GM18508 (cell line): ENCODE measurements around the gene OMP.

Experiments used
- ATAC-seq: cut with Tn5 transposase; IDR thresholded peaks from one replicate; pipeline ENCODE4 v1.9.1; 2021; ENCODE audit warnings: moderate number of reproducible peaks; ENCODE audit not compliant: insufficient read depth, unreplicated experiment

The OMP gene

DNA sequence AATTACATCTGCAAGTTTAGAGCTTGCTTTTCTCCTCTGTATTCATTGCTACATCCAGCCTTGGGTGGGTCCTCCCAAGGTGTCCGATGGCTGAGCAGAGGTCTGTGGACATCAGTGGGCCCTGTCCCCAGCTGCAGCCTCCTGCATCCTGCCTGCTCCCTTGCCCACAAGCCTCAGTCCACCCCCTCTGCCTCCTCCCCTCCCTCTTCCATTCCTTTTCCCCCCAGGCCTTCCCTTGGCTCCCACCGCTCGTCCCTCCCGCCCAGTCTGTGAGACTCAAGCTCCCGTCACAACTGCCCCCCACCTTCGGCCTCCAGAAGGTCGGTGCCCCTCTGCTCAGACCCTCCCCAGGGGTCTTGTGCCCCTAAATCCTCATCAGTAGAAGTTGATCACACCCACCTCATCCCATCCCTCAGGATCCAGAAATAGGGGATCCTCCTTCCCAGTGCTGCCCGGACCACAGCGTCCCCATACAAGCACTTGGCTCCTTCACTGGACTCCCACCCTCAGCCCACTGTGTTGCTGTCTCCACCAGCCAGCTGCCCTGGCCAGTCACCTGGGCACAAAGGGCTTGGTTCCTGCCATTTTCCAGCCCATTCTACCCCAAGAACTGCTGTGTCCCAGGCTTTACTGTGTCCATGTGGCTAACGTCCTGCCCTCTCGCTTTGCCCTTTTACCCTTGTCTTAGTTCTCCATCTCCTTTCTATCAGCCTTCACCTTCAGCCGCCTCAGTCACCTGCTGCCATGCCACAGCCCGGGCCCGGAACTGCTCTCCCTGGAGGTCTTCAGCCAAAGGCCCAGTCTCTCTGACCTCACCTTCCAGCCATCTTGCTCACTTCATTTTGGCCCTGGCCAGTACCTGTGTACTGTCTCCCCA is 2.2 kb upstream of the OMP start:
- no peak for ATAC-seq

GRCh38 chr11:77101043-77101537 is 1.6 kb upstream of the OMP start:
- no peak for ATAC-seq

- ATAC-seq = no peak
Observed at GRCh38 chr11:77103319-77103718, 679 bp downstream of the OMP start.

DNA sequence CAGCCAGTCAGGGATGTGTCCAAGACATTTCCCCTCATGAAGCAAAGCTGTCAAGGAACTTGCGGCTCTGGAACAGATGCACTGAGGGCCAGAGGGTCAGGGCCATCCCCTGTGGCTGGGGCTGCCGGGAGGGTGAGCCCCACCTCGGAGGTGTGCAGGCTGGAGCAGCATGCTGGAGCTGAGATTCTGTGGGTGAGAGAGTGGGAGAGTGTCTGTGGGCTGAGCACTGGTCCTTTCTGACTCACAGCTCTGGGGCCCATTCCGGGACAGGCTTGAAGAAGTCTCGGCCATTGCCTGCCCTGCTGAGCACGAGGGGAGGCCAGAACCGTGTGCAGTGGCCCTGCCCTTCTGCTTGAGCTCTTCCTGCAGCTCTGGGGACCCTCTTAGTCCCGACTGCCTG is 2.1 kb downstream of the OMP start:
- ATAC-seq = no peak

DNA sequence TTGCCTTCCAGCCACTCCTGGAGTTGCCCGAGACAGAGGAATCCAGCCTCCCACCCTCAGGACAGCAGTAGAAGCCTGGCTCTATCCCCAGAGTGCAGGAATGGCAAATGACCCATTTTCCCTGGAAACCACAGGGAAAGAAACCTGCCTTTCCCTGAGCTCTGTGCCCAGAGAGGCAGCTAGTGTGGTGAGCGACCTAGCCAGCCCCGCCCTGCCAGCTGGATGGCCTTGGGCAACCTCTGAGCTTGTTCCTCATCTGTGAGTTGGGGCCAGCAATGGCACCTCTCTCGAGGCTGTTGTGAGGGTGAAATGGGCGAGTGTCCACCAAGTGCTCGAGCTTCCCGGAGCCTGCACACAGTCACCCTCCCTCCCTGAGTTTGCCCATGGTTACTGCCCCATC is 3.7 kb downstream of the OMP start:
- ATAC-seq = no peak

DNA sequence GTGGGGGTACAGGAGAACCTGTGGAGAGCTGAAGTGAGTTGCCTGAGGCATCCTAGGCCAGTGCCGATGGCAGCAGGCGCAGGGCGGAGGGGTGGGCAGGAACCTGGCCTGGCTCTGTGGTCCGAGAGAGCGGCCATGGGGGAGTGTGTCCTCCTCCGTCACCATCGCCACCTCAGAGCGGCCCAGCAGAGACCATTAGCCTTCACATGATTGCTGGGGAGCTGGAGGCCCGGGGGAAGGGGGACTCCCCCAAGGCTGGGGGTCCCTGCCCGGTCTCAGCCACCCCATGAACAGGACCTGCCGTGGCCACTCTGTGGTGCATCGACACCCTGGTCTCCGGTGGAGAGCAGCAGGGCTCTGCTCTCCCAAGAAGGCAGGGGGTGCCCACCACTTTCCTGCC is 4.1 kb downstream of the OMP start:
- no peak for ATAC-seq

DNA sequence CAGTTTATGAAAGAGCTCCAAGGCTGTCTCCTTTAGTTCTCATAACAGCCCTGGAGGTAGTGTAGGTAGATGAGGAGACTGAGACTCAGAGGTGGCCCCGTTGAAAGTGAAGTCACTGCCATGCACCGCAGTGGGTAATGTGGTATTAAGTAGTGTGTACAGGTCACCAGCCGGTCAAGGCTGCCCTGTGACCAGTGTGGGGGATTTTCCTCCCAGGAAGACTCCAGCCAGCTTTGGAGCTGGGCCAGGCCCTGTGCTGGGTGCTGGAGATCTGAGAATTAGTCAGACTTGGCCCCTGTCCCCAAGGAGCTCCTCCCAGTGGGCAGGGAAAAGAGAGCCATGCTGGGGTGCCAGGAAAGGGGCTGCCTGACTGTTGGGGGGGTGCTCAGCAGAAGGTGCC is 5.3 kb downstream of the OMP start:
- no peak for ATAC-seq

DNA sequence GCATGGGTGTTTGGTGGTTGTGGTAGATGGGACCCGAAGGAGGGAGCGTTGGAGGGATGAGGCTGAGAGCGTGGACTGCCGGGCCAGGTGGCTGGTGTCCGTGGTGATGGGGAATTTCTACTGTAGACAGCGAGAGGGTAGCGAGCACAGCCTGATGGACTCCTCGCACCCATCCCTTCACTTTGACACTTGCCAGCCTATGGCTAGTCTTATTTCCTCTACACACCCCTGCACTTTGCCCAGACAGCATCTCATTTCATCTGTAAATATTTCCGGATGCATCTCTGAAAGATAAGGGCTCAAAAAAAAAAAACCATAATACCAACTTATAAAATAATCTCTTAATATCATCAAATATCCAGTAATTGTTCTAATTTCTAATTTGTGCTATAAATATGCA is 5.8 kb downstream of the OMP start:
- no peak for ATAC-seq

DNA sequence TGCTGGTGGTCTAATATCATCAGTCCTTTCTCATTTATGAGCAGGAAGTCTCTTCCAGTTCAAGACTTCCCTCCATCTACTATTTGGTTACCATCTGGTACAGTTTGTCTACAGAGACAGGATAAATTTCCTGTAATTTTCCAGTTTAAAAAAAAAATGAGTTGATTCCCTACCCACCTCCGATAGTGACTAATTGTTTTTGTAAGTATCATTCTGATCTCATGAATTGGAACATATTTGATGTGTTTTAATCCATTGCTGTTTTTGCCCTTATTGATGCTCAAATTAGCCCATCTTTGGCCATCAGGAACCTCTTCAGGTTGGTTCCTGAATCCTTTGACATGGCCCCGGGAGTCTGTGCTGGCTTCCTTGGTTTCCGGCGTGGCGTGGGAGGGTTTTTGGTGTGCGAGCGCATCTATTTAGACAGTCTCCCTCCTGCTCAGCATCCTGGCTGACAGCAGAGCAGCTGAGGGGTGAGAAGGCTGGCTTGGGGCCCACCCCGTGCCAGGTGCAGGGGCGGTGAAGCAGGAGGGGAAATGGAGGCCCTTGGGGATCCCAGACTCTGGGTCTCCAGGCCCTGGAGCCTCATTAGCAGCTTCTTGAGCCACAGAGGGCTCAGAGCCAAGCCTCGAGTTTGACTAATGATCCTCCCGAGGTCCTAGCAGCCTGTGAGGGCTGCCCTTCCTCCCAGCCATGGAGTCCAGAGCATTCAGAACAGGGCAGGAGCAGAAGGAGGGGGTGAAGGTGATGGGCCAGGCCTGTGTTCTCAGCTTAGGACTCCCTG is 6.8 kb downstream of the OMP start:
- no peak for ATAC-seq

DNA sequence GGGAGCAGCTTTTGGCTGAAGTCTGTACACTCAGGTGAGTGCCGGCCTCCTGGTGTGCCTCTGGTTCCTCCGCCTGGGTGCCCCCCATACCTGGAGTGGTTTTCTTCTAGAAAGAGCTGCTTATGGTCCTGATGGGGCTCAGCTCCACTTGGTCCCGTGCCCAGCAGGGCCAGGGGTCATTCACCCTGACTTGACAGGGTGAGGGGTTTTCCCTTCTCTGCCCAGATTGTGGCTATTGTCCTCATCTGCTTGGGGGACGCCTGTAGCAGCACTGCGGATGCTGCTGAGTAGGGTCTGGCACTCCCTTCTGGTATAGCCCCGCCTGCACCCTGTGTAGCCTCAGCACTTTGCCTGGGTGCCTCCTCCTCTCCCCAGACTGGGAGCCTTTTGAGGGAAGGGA is 8.2 kb downstream of the OMP start:
- ATAC-seq = no peak

- ATAC-seq = no peak
Observed at GRCh38 chr11:77111277-77111676, 8.6 kb downstream of the OMP start.

DNA sequence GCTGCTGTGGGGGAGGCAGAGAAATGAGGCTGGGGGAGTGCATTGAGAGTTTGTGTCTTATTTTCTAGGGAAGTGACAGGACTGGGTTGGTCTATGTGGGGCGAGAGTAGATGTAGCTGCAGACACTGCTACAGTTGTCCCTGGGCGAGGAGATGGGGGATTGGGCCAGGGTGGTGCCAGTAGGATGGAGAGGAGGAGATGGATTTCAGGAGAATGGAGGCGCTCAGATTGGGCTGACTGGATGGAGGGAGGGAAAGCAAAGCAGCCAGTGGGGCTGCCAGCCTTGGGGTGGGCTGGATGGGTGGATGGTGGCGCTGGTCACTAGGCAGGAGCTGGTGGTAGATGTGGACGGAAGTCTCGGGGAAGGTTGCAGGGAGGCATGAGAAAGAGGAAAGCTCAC is 9.3 kb downstream of the OMP start:
- no peak for ATAC-seq

DNA sequence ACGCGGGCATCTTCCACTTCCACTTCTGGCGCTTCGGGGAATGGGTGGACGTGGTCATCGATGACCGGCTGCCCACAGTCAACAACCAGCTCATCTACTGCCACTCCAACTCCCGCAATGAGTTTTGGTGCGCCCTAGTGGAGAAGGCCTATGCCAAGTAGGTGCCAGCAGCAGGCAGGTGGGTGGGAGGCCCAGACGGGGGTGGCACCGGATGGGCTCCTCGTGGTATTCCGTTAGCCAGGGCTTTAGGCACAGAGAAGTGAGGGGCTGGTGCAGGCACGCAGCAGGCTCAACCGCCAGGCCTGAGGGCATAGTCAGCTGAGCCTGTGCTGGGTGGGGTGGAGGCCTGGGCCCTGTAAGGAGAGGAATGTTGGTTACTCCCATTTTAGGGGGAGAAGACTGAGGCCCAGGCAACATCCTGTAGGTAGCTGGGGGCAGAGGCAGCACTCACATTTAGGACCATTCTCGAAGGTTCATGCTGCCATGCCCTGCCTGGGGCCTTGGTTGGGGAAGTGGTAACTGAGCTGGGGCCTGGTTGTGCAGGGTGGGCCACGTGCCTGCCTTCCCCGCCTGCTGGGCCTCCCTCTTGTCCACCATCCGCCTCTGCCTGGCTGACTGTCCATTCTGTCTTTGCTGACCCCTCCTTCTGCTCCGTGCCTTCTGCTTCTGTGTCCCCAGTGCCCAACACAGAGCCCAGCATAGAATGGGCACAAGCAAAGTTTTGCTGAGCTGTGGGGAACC is 10.2 kb downstream of the OMP start:
- no peak for ATAC-seq

- no peak for ATAC-seq
Observed at GRCh38 chr11:77113382-77114088, 10.9 kb downstream of the OMP start.

DNA sequence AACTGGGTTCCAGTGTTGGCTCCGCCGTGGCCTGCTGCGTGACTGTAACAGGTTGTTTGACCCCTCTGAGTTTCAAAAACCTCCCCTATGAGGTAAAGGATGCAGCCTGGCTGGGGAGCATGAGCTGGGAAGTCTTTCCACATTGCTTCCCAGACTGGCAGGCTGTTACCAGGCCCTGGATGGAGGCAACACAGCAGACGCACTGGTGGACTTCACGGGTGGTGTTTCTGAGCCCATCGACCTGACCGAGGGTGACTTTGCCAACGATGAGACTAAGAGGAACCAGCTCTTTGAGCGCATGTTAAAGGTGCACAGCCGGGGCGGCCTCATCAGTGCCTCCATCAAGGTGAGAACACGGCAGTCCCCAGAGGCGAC is 11.4 kb downstream of the OMP start:
- ATAC-seq = no peak

DNA sequence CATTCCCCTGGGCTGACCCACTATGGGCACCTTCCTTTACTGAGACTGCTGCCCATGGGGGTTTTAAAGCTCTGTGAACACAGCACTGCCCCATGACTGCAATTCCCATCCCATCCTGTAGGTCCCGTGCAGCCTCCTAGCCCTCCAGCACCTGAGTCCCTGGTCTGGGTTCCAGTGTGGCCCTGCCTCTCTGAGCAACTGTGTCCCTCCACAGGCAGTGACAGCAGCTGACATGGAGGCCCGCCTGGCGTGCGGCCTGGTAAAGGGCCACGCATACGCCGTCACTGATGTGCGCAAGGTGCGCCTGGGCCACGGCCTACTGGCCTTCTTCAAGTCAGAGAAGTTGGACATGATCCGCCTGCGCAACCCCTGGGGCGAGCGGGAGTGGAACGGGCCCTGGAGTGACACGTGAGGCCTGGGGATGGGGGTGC is 12.6 kb downstream of the OMP start:
- no peak for ATAC-seq

- ATAC-seq = no peak
Observed at GRCh38 chr11:77115956-77116355, 13.3 kb downstream of the OMP start.

DNA sequence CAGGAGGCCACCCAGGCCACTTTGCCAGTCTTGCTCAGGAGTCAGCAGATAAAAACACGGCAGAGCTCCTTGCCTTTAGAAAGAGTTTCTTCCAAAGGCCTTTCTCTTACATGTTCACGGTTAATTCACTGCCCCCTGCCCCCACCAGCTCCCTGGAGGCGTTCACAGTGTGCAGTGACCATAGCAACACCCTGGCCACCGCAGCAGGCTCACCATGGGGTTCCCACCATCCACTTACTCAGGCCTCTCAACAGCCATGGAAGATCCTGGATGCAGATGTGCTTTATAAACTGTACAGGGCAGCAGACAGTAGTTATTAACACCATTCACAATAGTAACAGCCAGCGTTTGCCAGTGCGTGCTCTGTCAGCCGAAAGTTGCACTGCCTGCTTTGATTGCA is 14.9 kb downstream of the OMP start:
- no peak for ATAC-seq

GRCh38 chr11:77118086-77118485 is 15.4 kb downstream of the OMP start:
- ATAC-seq = no peak

DNA sequence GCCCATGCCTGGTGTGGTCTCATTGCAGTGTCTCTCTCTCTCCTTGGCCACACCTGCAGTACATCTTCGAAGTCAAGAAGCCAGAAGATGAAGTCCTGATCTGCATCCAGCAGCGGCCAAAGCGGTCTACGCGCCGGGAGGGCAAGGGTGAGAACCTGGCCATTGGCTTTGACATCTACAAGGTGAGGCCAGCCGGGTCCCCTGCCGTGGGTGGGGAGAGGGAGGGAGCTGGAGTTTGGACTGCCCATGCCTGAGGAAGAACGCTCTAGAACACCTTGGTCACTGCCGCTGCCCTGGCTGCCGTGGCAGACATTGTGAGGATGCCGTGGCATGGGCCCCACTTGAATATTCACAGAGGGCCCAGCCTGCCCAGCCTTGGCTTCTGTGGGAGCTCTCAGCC is 16.3 kb downstream of the OMP start:
- ATAC-seq = no peak
